ENCODE data around the gene VCL.
"Not testable (repeated sequence)": the region's sequence is repeated elsewhere in the genome, so short reads cannot be mapped to it uniquely, and the experiment has no call there.

VCL gene

GRCh38 chr10:73998623-73998928 is 660 bp downstream of the VCL start:
- FAIRE-seq, result no peak
- no peak for TF ChIP-seq CTCF (IDR thresholded peaks at IDR 0.05; ENCODE audit: insufficient read depth, missing control alignments)

DNA sequence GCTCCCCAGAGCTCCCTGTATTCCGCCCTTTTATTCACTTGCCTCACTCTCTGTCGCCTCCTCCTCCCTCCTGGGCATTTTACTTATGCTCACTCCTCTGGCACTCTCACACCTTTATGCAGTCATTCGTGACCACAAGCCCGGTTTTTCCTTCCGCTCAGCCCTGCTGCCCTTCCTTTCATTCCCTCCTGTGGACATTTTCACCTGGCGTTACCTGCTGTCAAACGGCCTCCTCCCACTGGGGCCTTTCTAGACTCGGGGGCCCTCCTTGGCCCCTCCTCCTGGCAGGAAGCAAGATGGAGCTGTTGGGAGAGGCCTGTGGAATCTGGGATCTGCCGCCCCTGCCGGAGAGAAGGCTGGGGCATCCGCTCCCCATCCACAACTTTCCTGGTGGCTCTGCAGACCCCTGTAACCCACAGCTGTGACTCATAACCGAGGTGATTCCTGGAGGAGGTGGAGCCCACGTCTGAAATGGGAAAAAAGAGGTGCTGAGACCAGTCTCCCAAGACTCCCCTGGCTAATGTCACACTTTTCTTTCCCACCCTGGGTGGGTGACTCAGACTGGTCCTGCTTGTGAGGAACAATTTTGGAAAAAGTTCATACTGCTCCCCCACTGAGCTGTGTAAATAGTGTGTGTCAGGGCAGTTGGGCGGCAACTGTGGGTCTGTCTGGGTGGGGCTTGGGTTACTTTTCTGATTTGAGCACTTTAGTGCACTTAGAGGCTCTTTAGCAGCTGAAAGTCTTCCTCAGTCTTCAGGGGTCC is 1.2 kb downstream of the VCL start:
- FAIRE-seq, result no peak
- TF ChIP-seq CTCF (IDR thresholded peaks at IDR 0.05; ENCODE audit: insufficient read depth, missing control alignments), result peak; percentile 13
- no peak for DNase-seq (ENCODE audit: insufficient read length, low spot score)

More at GRCh38 chr10:73998623-73998928, 660 bp downstream of the VCL start:
- no peak for DNase-seq (ENCODE audit: insufficient read length, low spot score)

- TF ChIP-seq CTCF (IDR thresholded peaks at IDR 0.05; ENCODE audit: insufficient read depth, missing control alignments), result no peak
- FAIRE-seq (no peak), DNase-seq (ENCODE audit: insufficient read length, low spot score) (no peak)
Measured at GRCh38 chr10:73999703-74000102, 1.8 kb downstream of the VCL start.

- FAIRE-seq; DNase-seq (ENCODE audit: insufficient read length, low spot score): not testable (repeated sequence)
Measured at GRCh38 chr10:74000244-74000643, 2.3 kb downstream of the VCL start.

- TF ChIP-seq CTCF (IDR thresholded peaks at IDR 0.05; ENCODE audit: insufficient read depth, missing control alignments), result no peak
- DNase-seq (ENCODE audit: insufficient read length, low spot score) (no peak), FAIRE-seq (no peak)
Measured at GRCh38 chr10:74000892-74001669, 3.2 kb downstream of the VCL start.

- FAIRE-seq, result no peak
- no peak for TF ChIP-seq CTCF (IDR thresholded peaks at IDR 0.05; ENCODE audit: insufficient read depth, missing control alignments)
- DNase-seq (ENCODE audit: insufficient read length, low spot score), result no peak
Measured at GRCh38 chr10:74006269-74006668, 8.4 kb downstream of the VCL start.

DNA sequence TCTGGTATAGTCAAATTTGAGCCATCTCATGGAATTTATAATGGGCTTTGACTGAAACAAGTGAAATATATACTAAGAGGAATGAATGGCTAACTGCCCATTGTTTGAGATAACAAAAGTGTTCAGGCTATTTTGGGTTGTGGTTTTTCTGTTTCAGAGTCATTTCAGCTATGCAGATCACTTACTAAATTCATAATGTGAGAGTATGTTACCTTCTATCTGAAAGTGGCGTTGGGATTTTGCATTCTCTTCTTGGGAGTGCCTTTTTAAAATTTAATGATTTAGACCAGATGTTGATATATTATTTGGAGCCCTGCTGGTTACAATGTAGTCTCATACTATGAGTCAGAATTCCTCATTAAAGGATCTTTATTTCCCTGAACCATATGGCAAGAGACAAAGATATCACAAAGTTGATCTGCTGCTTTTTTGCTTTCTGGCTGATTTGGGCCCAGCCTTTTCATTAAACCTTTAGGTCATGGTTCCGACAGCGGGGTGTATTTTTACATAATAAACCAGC is 10.4 kb downstream of the VCL start:
- DNase-seq (ENCODE audit: insufficient read length, low spot score) (no peak), FAIRE-seq (no peak)
- no peak for TF ChIP-seq CTCF (IDR thresholded peaks at IDR 0.05; ENCODE audit: insufficient read depth, missing control alignments)

Measured in D721Med (cell line).